ENCODE data around the gene STK38.

- TF ChIP-seq SIN3A (IDR thresholded peaks at IDR 0.05; ENCODE audit: borderline replicate concordance in 2 of 2, control insufficient read depth in 1 of 2, low read depth in 2 of 2, low read length in 2 of 2) (no peak), KLF16 (IDR thresholded peaks at IDR 0.05) (no peak), KAT7 (CRISPR knock-in tag; IDR thresholded peaks at IDR 0.05; ENCODE audit: borderline replicate concordance) (no peak), POLR2AphosphoS5 (IDR thresholded peaks at IDR 0.05; ENCODE audit: control insufficient read depth, insufficient read depth, low read depth, low read length) (no peak), NFXL1 (CRISPR knock-in tag; IDR thresholded peaks at IDR 0.05) (no peak), EZH2 (IDR thresholded peaks at IDR 0.05; ENCODE audit: borderline replicate concordance, low read depth, low read length) (no peak), ZNF41 (CRISPR knock-in tag; conservative IDR thresholded peaks at IDR 0.05) (no peak)
Observed at GRCh38 chr6:36550473-36551000, 3.3 kb upstream of the STK38 start.

Measured in K562 (cell line).